Forelimb muscle (tissue), 1 donor: ENCODE results near the gene XPR1. TPM values are rescaled to one million over a fixed set of nuclear protein-coding genes. Genes with fewer than 3 reads are reported as not detected.

Experiments used
- DNase-seq: peaks from one replicate; pipeline ENCODE4 v3.0.0-alpha.2; 2013; ENCODE audit warnings: low read depth
- polyA plus RNA-seq: library from polyadenylated mRNA; unstranded; fragments of 120-200 nt; gene quantifications from one replicate; pipeline ENCODE4 v1.2.1, GENCODE V29; 2013; ENCODE audit not compliant: insufficient read length

XPR1 gene
- polyA plus RNA-seq, 1 donor = 9.1 TPM

DNA sequence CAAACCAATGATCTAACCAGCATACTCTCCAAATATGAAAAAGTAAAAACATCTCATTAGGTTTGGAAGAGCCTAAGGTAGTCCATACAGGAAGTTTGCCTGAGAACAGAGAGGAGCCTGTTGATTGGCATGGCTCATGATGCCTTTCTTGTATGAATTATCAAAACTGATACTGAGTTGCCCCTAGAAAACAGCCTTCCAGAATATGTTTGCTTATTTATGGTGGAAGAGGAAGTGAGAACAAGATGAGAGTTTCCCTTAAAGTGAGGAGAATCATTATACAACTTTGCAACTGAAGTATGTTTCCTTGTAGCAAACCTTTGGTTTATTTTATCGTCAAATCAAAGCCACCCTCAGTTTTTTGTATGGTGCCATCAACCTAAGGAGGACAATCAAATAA, 257.0 kb downstream of the XPR1 start:
- no peak for DNase-seq

- DNase-seq = no peak
Observed at GRCh38 chr1:180889325-180889724, 257.5 kb downstream of the XPR1 start.

DNA sequence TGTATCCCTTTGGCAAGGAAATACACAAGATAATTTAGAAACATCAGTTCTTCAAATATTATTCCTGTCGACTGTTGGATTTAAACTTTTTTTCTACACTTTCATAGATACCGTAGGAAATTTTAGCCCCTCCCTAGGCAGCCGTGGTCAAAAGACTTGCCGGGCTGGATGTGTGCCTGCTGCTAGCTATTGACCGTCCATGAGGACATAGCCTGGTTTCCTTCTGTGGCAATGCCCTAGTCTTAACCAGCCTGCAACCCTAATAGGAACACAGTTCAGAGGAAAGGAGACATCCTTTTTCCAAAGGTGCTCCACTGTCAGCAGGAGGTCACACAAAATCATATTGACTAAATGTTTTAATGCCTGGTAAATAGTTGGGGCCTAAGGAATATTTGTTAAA, 260.4 kb downstream of the XPR1 start:
- no peak for DNase-seq

GRCh38 chr1:180892675-180893074, 260.9 kb downstream of the XPR1 start:
- DNase-seq = no peak

GRCh38 chr1:180893614-180894013, 261.8 kb downstream of the XPR1 start:
- no peak for DNase-seq

- DNase-seq = no peak
Observed at GRCh38 chr1:180896161-180896560, 264.3 kb downstream of the XPR1 start.

- no peak for DNase-seq
Observed at GRCh38 chr1:180898441-180899219, 266.8 kb downstream of the XPR1 start.

- no peak for DNase-seq
Observed at GRCh38 chr1:180899262-180899661, 267.4 kb downstream of the XPR1 start.

DNA sequence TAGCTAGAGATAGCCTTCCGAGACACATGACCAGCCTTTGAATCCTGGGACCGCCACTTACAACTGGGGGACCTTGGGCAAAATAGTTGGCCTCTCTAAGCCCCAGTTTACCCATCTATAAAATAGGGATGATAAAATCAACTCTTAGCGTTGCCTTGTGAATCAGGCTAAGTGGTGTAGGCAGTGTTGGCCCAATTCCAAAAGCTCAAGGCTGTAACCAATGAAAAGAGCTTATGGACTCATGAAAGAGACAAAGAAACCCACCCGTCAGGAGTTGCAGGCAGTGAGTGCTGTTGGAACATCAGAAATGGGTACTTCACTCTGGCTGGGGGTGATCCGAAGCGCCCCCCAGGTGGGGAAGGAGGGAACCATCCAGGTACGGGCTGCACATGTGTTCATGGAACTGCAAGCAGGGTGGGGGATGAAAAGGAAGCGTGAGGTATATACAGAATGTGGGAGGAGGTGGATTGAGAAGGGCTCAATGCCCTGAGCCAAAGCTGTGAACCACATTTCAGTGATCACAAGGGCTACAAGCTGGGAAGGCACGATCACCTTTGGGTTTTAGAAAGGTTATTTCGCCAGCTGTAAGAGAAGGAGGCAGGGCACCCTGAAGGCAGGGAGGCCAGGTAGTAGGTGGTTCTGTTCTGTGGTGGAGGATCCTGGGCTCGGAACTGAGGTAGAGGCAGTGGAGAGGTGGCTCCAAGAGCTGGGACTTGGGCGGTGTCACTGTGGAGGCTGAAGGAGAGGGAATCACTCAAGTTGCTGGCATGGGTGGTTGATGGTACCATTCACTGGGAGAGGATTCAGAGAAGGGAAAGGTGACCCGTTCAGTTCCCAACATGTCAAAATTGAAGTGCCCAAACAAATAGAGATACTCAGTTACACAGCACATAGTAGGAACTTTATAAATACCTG, 269.5 kb downstream of the XPR1 start:
- no peak for DNase-seq

DNA sequence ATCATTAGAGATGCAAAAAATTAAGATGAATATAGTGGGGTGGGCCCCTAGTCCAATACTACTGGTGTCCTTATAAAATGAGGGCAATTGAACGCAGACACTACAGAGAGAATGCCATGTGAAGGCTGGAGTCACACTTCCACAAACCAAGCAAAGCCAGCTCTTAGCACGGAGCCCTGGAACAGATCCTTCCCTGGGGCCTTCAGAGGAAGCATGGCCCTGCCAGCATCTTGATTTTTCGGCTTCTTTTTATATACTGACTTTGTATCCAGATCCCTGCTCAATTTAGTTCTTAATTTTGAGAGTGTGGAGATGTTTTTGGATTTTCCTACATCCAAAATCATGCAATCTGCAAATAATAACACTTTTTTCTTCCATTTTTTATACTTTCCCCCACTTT, 270.7 kb downstream of the XPR1 start:
- DNase-seq = no peak

DNA sequence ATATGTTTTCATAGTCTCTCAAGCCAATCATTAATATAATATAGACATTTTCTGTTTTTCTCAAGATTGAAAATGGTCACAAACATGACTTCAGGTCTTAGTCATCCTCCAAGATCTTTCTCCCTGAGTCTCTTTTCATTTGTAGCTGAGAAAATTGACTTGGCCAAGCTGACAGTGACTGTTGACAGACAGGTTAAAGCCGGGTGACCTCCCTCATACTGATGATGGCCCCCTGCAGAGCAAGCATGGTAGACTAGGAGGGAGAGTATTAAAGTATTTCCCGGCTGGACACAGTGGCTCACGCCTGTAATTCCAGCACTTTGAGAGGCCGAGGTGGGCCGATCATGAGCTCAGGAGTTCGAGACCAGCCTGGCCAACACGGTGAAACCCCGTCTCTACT, 274.1 kb downstream of the XPR1 start:
- no peak for DNase-seq

- DNase-seq = no peak
Observed at GRCh38 chr1:180906511-180906910, 274.7 kb downstream of the XPR1 start.

DNA sequence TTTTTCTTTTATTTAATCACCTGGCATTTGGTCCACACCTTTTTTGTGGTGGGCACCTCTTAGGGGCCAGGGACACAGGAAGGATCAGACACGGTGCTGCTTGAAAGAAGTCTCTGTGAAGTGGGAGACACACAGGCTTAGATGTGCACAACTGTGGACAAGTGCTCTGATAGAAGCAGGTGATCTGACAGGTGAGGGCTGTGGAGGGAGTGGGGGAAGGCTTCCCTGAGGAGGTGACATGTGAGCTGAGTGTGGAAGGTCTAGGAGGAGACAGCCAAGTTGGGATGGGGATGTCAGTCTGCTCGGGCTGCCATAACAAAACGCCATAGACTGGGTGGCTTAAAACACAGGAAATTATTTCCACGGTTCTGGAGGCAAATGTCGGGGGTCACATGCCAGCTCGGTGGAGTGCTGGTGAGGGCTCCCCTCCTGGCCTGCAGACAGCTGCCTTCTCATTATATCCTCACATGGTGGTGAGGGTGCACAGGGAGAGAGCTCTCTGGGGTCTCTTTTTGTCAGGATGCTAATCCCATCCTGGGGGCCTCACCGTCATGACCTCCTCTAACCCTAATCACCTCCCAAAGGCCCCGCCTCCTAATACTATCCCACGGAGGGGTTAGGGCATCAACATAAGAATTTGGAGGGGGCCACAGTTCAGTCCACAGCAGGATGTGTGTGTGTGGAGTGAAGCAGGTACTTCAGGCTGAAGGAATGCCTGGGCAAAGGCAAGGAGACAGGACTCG, 275.7 kb downstream of the XPR1 start:
- DNase-seq = no peak

DNA sequence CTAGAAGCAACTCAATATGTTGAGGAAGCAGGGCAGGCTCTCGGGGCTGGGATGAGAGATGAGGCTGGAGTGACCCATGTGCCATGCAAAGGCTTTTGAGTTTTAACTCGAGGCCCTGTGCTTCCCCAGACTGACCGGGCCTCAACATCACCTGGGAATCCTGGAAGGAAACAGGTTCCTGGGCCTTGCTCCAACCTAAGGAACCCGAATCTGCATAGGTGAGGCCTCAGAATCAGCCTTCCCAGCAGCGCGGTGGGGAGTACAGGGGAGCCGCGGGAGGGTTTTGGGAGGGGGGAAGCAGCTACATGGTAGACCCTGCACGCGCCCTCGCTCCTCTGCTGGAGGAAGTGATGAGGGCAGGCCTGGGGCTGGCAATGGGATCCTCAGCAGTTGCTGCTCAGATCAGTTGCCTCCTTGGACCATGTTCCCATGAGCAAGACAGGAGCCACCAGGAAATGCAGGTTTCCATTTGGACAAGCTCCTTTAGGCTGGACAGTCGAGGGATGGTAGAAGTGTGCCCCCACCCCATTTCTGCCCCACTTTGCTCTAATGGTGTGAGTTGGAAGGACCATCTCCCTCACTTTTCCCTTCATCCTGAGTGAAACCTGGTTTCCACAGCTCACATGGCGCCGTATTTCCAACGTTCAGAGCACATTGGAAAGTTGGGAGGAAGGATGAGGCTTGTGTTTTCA, 276.4 kb downstream of the XPR1 start:
- DNase-seq = no peak

GRCh38 chr1:180909005-180909414, 277.2 kb downstream of the XPR1 start:
- no peak for DNase-seq

- no peak for DNase-seq
Observed at GRCh38 chr1:180909462-180909976, 277.7 kb downstream of the XPR1 start.

DNA sequence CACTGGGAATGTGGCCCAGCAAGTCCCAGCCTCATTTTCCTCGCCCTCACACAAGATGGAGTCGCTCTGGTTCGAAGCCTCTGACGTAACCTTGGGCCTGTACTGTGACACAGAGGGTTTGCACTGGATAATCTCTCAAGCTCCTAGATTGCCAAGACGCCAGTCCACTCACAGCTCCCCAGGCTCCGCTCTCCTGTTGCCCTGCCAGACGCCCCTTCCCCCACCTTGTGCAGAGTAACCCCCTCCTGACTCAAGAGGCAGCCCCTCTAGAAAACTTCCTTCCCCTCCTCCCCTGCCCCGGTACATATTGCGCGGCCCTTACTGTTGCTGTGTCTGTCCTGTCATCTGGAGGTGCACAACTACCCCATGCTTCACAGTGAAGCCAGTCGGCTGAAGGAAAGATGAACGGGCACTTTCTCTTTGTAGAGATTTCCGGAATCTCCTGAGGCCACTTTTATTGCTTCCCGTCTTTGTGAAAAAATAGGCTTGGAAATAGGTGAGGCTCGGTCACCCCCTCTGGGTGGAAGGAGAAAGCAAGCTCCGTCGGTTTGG, 279.9 kb downstream of the XPR1 start:
- DNase-seq = no peak

DNA sequence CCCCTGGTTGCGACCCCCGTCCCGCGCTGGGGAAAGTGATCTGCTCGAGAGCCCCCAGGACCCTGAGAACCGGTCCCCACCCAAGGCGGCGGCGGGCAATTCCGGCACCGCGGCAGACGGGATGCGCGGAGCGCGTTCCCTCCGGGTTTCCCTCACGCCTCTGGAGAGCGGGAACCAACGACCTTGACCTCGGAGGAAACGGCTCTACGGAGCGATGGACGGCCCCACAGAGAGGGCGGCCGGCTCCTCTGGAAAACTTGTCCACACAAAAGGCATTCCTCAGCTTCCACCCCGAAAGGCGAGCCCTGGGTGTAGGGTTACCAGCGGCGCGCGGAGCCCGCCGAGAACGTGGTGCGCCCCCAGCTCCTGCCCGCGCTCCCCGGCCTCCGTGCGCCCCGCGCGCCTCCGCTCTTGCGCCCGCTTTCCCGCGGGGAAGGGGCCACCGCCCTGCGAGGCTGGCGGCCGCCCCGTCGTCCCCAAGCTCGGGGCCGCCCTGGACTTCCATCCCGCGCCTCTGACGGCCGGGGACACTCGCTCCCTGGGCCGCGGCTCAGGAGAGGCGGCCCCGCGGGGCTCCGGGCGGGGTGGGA, 280.5 kb downstream of the XPR1 start:
- no peak for DNase-seq

GRCh38 chr1:180912801-180913565, 281.2 kb downstream of the XPR1 start, which contains the start of gene KIAA1614:
Gene KIAA1614 (plus strand): TSS chr1:180912897. CDS start chr1:180913244, 347 bp downstream.
- no peak for DNase-seq
